NCI-H2081 treated with DMSO at 0.1 percent for 48 hours (cell line): Measurements from ENCODE around the gene IQCB1.
A peak's percentile ranks its signal among the peaks of the same experiment; 100 is the strongest.
"Not testable (repeated sequence)": the region's sequence is repeated elsewhere in the genome, so short reads cannot be mapped to it uniquely, and the experiment has no call there.

Experiments used
- DNase-seq: peaks from one replicate; lab custom pipeline; 2025; lab: John Stamatoyannopoulos, UW

Gene IQCB1

GRCh38 chr3:121803771-121804320, 31.0 kb downstream of the IQCB1 start:
- DNase-seq, result no peak

DNA sequence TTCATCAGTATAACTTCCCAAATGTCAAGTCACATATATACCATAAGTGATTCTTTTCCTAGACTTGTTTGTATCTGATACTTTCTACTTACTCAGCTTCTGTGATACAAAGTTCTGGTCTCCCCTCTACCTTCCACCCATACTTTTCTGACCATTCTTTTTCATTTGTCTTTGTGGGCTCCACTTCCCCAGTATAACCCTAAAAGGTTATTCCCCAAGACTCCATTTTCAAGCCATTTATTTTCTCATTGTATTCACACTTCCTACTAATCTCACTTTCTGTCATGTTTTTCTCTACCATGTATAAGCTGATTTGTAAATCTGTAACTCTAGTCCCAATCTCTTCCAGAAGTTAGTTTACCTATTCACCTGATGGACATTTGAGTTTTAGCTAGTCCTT, 34.0 kb downstream of the IQCB1 start:
- no peak for DNase-seq

- no peak for DNase-seq
Measured at GRCh38 chr3:121796970-121797369, 37.9 kb downstream of the IQCB1 start.

DNA sequence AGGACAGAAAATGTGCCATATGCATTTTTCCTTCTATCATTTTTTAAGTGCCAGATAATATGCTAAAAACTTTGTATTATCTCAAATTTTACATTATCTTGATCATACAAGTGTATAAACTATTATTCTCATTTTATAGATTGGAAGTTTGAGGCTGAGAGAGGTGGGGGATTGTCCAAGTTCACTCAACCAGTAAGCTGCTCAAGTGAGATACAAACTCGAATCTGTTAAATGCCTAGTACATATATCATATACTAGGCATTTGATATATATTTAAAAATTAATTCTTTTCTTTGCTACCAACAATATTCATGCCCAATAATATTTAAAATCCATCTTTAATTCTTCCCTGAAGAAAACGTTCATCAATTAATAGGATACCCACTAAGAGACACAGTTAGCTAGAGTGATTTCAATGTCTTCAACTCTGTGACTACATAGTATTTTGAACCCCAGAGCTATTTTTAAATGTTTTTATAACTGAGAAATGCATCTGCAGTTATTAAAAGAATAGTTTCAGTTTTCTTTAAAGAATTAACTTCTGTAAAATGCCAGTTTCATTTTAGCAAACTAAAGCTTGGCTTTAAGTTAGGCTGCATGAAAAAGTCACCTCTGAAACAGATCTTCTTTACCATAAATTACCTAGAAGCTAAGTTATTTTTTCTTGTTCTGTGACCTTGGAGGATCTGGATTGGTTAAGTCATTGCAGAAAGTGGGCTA, 40.4 kb downstream of the IQCB1 start:
- DNase-seq, result no peak

- no peak for DNase-seq
Measured at GRCh38 chr3:121793078-121793477, 41.8 kb downstream of the IQCB1 start.

DNA sequence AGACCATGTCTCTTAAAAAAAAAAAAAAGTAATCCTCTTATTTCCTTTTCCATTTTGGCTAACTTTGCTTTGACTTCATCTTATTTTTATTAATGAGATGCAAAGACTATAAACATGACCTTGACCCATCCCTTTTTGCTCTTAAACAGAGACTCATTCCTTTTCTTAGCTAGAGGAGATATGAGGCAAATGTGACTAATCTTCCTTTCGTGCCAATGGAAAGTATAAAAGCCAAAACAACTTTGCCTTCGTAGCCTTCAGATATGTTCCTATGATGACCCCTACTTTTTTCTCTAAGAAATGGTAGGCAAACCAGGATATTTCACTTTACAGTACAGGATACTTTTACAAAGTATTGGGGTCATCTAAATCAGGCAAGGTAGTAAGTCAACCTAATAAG, 48.4 kb downstream of the IQCB1 start:
- no peak for DNase-seq

DNA sequence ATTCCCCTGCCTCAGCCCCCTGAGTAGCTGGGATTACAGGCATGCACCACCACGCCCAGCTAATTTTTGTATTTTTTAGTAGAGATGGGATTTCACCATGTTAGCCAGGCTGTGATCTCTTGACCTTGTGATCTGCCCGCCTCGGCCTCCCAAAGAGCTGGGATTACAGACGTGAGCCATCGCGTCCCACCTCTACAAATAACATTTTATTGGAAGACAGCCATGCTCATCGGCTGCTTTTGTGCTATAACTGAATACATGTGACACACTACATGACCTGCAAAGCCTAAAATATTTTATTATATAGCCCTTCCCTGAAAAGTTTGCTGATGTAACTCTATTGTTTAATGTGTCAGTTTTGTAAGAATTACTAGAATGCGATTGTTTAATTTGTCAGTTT, 52.1 kb downstream of the IQCB1 start:
- DNase-seq, result not testable (repeated sequence)

DNA sequence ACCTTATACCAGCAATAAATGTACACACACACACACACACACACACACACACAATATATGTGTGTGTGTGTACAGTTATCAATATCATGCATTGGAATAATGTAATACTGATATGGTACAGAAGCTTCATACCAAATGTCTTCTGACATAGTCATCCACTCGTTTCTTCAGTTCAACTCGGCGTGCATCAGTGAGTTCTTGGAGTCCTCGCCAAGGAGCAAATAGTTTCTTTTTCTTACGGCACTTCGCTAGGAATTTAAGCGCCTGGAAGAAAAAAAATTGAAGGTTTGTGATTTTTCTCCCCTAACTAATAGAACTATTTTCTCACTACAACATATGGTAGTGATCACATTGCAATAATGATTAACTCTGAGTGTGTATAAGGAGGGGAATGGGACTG, 53.2 kb downstream of the IQCB1 start:
- DNase-seq, result no peak

- DNase-seq, result not testable (repeated sequence)
Measured at GRCh38 chr3:121775095-121775494, 59.8 kb downstream of the IQCB1 start.

GRCh38 chr3:121769246-121769645, 65.6 kb downstream of the IQCB1 start:
- no peak for DNase-seq

GRCh38 chr3:121768452-121768851, 66.4 kb downstream of the IQCB1 start:
- no peak for DNase-seq

DNA sequence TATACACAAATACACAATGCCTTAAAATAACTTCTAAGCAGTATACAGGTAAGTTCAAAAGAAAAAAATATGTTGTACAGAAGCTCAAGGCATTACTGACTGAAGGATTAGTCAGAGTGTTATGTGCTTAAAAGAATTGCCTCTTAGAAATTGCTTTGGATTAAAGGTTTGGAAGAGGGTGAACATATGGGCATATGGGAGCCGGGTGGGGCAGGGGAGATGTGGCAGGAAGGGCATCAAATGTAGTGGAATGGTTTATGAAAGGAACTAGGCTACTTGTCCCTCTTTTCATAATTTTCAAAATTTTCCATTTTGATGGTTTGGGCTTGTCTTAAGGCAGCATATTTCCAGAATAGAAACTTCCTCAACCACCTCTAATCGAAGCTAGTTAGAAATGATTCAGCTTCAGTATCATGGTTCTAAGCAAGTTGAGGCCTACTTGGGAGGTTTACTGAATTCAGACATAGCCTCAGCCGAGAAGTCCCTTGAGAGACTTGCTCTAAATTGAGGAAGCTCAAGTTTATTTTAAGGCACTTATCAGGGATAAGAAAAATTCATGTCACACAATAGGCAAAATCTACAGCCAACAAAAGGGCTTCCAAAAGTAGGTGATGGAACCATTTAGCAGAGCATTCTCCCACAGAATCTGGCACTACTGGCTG, 75.2 kb downstream of the IQCB1 start:
- no peak for DNase-seq

DNA sequence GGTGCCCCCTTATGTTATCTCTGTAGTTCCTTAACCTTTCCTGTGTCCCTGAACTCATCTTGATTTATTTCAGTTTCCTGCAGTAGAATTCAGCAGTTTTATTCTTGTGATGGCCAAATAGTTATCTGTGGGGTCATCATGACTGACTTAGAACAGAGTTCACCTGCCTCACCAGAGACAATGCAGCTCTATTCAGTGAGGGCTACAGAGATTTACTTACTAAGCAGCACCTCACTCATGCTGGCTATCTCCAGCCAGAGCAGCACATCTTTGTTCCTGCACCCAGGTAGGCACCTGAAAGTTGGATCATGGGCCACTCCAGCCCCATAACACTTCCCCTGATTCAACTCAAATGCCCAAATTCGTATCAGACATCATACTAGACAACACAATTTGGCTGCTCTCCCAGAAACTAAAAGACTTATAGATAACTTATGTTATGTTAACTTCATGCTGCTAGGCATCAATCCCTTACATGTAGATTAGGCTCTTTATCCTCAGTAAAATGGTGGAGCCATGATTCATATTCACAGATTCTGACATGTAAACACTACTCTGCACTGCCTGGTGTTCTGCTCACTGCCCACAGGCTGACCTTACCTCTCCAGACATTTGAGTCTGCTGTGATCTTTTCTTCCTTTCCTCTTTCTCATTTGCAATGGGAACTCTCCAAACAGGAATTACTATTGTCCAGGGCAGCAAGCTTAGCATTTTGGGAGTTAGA, 76.0 kb downstream of the IQCB1 start:
- DNase-seq, result no peak

GRCh38 chr3:121757812-121758545, 76.9 kb downstream of the IQCB1 start:
- DNase-seq, result no peak

DNA sequence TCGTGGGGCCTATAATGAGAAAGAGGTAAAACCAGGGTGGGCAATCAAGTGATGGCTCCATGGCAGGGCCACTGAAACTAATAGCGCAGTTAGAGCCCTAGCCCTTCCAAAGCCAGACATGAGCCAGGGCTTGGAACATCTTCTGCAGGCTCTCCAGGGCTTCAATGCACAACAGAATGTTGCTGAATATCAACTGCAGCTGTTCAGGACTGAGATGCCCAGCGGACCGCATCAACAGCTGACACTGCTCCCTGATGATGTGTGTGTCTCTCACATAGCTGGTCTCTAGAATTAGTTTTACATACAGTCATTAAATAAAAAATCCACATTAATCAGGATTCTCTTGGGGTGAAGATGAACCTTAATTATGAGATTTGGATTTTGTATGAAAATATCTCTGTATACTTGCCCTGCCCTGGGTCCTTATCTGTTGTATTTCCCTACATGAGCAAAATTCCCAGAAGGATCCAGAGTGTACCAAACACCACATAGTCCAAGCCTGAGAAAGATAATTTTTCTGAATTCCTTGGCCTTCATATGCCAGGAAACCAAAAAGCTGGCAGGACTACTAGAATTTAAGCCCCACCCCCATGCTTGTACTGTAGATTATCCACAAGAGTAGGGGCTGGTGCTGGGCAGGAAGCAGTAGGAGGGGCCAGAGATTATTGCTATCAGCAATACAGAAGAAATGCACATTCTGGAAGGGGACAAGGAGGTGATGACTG, 77.6 kb downstream of the IQCB1 start:
- no peak for DNase-seq

- DNase-seq, result no peak
Measured at GRCh38 chr3:121752772-121753171, 82.1 kb downstream of the IQCB1 start.

DNA sequence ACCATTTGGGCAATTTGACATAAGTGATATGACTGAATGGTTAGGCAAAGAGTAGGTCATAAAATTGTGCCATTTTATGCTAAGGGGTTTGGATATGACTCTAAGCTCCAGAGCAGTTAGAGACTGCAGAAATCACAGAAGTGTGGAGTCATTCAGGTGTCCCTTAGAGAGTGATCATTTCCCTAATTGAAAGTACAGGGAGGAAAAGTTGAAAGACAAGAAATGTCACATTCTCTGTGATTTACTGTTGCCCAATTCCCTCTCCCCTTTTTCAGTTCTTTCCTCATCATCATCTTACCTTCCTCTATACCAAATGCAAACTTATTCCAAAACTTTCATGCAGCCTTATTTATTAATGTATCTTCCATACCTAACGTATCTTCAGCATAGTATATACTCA, 82.6 kb downstream of the IQCB1 start:
- DNase-seq, result no peak

DNA sequence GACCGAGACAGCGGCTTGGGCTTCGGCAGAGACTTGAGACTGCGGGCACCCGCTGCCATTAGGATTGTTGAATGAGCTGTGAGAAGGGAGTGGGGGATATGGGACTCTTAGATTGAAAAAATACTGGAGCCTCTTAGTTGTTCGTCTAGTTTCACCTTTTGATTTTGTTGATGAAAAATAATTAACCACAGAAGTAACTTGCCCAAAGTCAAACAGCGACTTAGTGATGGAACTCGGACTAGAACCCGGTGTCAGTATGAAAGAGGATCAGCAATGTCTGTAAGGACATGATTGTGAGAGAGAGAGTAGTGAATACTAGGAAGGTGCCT, 84.8 kb downstream of the IQCB1 start:
- no peak for DNase-seq

DNA sequence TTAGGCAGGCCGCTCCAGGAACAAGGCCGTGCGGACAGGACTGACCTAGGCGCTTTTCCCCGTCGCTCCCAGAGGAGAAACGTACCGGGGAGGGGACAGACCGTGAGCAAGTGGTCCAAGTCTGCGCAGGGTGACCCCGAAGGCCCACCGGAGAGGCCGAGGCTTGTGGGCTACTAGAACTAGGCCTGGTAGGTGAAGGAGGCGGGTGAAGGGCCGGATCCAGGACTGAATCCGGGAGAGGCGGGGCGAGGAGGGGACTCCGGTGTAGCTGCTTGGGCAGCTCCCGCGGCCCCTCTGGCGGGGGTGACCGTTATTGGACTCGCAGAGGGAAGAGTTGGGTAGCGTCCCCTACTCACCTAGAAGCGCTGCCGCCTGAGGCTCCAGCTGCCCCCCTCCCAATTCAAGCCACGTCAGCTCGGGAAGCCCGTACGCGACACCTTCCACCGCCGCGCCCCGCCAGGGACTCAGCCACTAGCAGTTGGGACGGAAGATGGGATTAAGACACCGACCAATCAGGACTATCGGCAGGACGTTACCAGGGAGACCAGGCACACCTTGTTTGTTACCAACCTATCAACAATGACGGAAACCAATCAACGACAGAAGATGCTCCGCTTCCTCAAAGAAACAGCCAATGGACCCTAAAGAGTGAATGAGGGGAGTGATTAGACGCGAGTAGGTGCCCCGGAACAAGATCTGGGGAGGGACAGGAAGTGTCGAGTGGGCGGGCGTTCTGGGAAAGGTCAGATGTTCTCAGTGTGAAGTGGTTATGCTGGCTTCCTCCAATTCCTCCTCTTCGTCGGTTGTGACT, 85.4 kb downstream of the IQCB1 start, which contains the start of gene GOLGB1:
Gene GOLGB1 (minus strand): TSS at position 466 of the 811 bp plus-strand sequence. CDS start 18,770 bp downstream, outside the sequence.
- peak; percentile 100 for DNase-seq

GRCh38 chr3:121748680-121749275, 86.1 kb downstream of the IQCB1 start:
- DNase-seq, result no peak
